ENCODE measurements around the gene NEK10. TPM values are rescaled to one million over a fixed set of nuclear protein-coding genes. Genes with fewer than 3 reads are reported as not detected.

The NEK10 gene
- total RNA-seq, 3 donors from 2014 or later (not counting 1 experiment from before 2014, with no cell fraction given) = 0.68 to 1.6 (median 0.80) TPM

DNA sequence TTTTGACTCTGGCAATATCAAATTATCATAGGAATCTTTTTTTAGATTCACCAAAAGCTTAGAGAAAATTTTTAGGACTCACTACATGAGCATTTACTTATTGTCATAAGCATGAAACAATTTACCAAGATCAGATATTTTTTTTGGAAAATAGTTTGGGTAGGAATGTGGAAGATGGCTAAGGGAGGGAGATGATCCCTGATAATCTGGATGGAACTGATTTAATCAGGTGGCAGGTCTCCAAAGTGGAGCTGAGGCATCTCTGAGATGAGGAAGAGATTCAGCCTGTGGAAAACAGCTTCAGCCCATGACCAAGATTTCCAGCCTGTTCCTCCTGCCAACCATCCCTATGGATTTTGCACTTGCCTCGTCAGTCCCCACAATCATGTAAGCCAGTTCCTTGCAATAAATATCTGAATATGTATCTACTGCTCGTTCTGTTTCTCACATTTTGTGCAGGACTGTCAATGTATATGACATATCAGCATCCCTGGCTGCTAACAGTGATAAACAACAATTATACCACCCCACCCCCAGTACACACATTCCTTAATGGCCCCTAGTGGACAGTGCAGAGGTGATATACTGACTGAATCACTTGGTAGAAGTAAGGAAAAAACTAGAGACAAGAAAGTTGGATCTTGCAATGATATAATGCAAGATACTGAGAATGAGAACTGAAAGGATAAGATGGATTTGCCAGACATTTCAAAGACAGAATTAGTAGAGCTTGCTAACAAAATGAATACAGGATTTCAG is 183.8 kb downstream of the NEK10 start:
- intact Hi-C loops (cut with micrococcal nuclease) = no loop called here
- Mint-ChIP-seq H3K36me3 (no peaks in the 10 kb centered on the region), H3K27me3 (ENCODE audit: low read depth in 2 of 2) (peaks cover 0 to 3% of the 10 kb centered on the region in 2 donors), H3K27ac (no peak overlapping the region), H3K9me3 (no peaks in the 10 kb centered on the region), H3K4me1 (no peaks in the 10 kb centered on the region), H3K4me3 (no peak overlapping the region)
- no peak for DNase-seq
- 71% methylated on average over 2 of the region's 2 CpGs for WGBS (ENCODE audit: insufficient coverage)
- Histone ChIP-seq H3K9me3 (ENCODE audit: control insufficient read depth, insufficient read depth, low read length) (no peaks in the 10 kb centered on the region), H3K27me3 (ENCODE audit: control insufficient read depth, insufficient read depth, low read length) (no peaks in the 10 kb centered on the region), H3K36me3 (ENCODE audit: control insufficient read depth, insufficient read depth, low read length) (no peaks in the 10 kb centered on the region), H3K4me3 (ENCODE audit: low read length) (no peak overlapping the region), H3K27ac (ENCODE audit: low read length) (no peak overlapping the region), H3K4me1 (ENCODE audit: control insufficient read depth, insufficient read depth, low read length) (no peaks in the 10 kb centered on the region)
- TF ChIP-seq, protein P1, sequence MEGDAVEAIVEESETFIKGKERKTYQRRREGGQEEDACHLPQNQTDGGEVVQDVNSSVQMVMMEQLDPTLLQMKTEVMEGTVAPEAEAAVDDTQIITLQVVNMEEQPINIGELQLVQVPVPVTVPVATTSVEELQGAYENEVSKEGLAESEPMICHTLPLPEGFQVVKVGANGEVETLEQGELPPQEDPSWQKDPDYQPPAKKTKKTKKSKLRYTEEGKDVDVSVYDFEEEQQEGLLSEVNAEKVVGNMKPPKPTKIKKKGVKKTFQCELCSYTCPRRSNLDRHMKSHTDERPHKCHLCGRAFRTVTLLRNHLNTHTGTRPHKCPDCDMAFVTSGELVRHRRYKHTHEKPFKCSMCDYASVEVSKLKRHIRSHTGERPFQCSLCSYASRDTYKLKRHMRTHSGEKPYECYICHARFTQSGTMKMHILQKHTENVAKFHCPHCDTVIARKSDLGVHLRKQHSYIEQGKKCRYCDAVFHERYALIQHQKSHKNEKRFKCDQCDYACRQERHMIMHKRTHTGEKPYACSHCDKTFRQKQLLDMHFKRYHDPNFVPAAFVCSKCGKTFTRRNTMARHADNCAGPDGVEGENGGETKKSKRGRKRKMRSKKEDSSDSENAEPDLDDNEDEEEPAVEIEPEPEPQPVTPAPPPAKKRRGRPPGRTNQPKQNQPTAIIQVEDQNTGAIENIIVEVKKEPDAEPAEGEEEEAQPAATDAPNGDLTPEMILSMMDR (IDR thresholded peaks at IDR 0.05) = no peak
- no peak for ATAC-seq

DNA sequence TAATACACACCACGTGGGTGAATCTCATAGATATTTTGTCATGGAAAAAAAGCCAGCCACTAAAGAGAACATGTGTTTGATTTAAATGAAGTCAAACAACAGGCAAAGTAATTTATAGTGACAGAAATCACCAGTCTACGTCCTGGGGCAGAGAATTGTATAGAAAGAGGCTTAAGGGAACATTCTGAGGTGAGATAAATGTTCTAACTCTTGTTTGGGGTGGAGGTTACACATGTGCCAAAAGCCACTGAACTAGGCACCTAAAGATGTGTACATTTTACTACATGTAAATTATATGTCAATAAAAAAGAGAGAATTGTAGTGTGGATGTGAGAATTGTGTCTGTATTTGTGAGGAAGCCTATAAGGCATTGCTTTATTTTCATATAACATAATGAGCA is 184.9 kb downstream of the NEK10 start:
- Mint-ChIP-seq H3K27me3 (ENCODE audit: low read depth in 2 of 2) (peaks cover 0 to 3% of the 10 kb centered on the region in 2 donors), H3K36me3 (no peaks in the 10 kb centered on the region)

DNA sequence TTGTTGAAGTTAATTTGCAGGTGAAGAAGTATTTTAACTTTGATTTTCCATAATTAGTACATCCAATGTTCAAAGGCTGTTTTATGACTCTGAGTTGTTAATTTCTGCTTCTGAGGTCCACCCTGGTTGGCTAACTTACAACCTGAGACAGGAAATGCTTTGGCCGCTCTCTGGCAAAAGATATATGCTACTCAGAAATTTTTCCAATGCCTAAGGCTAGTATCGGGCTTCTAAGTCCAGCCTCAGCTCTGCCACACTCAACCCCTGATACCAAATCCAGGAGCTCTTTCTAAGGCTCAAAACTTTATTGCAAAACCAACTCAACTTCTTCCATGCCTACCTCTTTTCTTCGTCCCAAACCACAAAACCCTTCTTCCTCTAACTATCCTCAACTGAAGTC is 192.9 kb downstream of the NEK10 start:
- ATAC-seq = no peak
- TF ChIP-seq, protein P1 (IDR thresholded peaks at IDR 0.05) = no peak
- DNase-seq = no peak
- Mint-ChIP-seq H3K27ac (no peak overlapping the region), H3K4me1 (no peaks in the 10 kb centered on the region), H3K27me3 (ENCODE audit: low read depth in 2 of 2) (no peaks in the 10 kb centered on the region), H3K9me3 (no peaks in the 10 kb centered on the region), H3K36me3 (no peaks in the 10 kb centered on the region), H3K4me3 (no peak overlapping the region)
- Histone ChIP-seq H3K9me3 (ENCODE audit: control insufficient read depth, insufficient read depth, low read length) (no peaks in the 10 kb centered on the region), H3K27ac (ENCODE audit: low read length) (no peak overlapping the region), H3K36me3 (ENCODE audit: control insufficient read depth, insufficient read depth, low read length) (no peaks in the 10 kb centered on the region), H3K4me1 (ENCODE audit: control insufficient read depth, insufficient read depth, low read length) (no peaks in the 10 kb centered on the region), H3K27me3 (ENCODE audit: control insufficient read depth, insufficient read depth, low read length) (no peaks in the 10 kb centered on the region), H3K4me3 (ENCODE audit: low read length) (no peak overlapping the region)
- 74% methylated on average over 3 of the region's 3 CpGs for WGBS (ENCODE audit: insufficient coverage)
- intact Hi-C loops (cut with micrococcal nuclease) = no loop called here

More for the DNA sequence above, 184.9 kb downstream of the NEK10 start:
- ATAC-seq (no peak), DNase-seq (no peak)
- TF ChIP-seq, protein P1 (IDR thresholded peaks at IDR 0.05) = no peak
- intact Hi-C loops (cut with micrococcal nuclease) = no loop called here
- no peaks in the 10 kb centered on the region for H3K4me1 ChIP-seq (ENCODE audit: control insufficient read depth, insufficient read depth, low read length)
- H3K36me3 ChIP-seq (ENCODE audit: control insufficient read depth, insufficient read depth, low read length) = no peaks in the 10 kb centered on the region
- 60% methylated on average over 1 of the region's 2 CpGs for WGBS (ENCODE audit: insufficient coverage)
- H3K4me3 Mint-ChIP-seq = no peak overlapping the region
- H3K9me3 ChIP-seq (ENCODE audit: control insufficient read depth, insufficient read depth, low read length) = no peaks in the 10 kb centered on the region
- no peak overlapping the region for H3K27ac Mint-ChIP-seq
- H3K27me3 ChIP-seq (ENCODE audit: control insufficient read depth, insufficient read depth, low read length) = no peaks in the 10 kb centered on the region
- H3K27ac ChIP-seq (ENCODE audit: low read length) = no peak overlapping the region
- H3K4me3 ChIP-seq (ENCODE audit: low read length) = no peak overlapping the region
- H3K9me3 Mint-ChIP-seq = no peaks in the 10 kb centered on the region
- H3K4me1 Mint-ChIP-seq = no peaks in the 10 kb centered on the region

DNA sequence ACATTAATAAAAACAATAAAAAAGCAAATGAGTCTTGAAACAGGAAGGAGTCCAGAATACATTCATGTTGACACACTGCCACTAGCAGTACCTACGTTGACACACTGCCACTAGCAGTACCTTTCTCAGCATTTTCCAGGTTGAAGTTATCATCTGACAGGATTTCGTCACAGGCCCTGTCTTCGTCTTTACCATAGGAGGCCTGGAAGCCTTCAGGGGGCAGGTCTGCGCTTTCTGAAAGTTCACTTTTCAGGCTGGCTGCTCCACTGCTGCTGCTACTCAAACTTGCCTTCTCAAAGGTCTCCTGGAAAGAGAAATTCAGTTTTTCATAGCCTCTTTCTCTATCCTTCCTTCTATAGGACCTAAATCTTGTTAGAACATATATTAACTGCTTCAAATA is 194.7 kb downstream of the NEK10 start:
- TF ChIP-seq, protein P1 (IDR thresholded peaks at IDR 0.05) = no peak
- Histone ChIP-seq H3K9me3 (ENCODE audit: control insufficient read depth, insufficient read depth, low read length) (no peaks in the 10 kb centered on the region), H3K27me3 (ENCODE audit: control insufficient read depth, insufficient read depth, low read length) (no peaks in the 10 kb centered on the region), H3K4me3 (ENCODE audit: low read length) (no peak overlapping the region), H3K36me3 (ENCODE audit: control insufficient read depth, insufficient read depth, low read length) (no peaks in the 10 kb centered on the region), H3K27ac (ENCODE audit: low read length) (no peak overlapping the region), H3K4me1 (ENCODE audit: control insufficient read depth, insufficient read depth, low read length) (no peaks in the 10 kb centered on the region)
- no peak for ATAC-seq
- H3K27me3 Mint-ChIP-seq (ENCODE audit: low read depth in 2 of 2) = no peaks in the 10 kb centered on the region
- no peak overlapping the region for H3K4me3 Mint-ChIP-seq
- H3K27ac Mint-ChIP-seq = no peak overlapping the region
- no peak for DNase-seq
- 84% methylated on average over 4 of the region's 4 CpGs for WGBS (ENCODE audit: insufficient coverage)
- H3K4me1 Mint-ChIP-seq = no peaks in the 10 kb centered on the region
- no peaks in the 10 kb centered on the region for H3K36me3 Mint-ChIP-seq
- intact Hi-C loops (cut with micrococcal nuclease) = no loop called here
- H3K9me3 Mint-ChIP-seq = peaks cover 0 to 3% of the 10 kb centered on the region in 2 donors
